ENCODE measurements around the gene CST2. TPM values are rescaled to one million over a fixed set of nuclear protein-coding genes. Genes with fewer than 3 reads are reported as not detected.
"Not testable (repeated sequence)": the region's sequence is repeated elsewhere in the genome, so short reads cannot be mapped to it uniquely, and the experiment has no call there.

The CST2 gene
- total RNA-seq, 1 donor from 2014 or later, result not detected

DNA sequence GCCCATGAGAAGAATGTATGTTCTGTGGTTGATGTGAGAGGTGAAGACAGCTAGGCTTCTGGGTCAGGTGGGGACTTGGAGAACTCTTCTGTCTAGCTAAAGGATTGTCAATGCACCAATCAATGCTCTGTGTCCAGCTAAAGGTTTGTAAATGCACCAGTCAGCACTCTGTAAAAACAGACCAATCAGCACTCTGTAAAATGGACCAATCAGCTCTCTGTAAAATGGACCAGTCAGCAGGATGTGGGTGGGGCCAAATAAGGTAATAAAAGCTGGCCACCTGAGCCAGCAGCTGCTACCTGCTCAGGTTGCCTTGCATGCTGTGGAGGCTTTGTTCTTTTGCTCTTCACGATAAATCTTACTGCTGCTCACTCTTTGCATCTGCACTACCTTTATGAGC lies 15.0 kb downstream of the CST2 start:
- not testable (repeated sequence) for H3K27me3 ChIP-seq (ENCODE audit: control insufficient read depth in 3 of 3, insufficient read depth in 3 of 3, low read length in 3 of 3); H3K4me1 ChIP-seq (ENCODE audit: control insufficient read depth in 3 of 3, insufficient read depth in 3 of 3, low read length in 3 of 3); H3K4me3 ChIP-seq (ENCODE audit: low read length in 3 of 3); H3K27ac ChIP-seq (ENCODE audit: low read depth, low read length); H3K9ac ChIP-seq (ENCODE audit: low read depth in 1 of 3, low read length in 3 of 3); H3K9me3 ChIP-seq (ENCODE audit: control insufficient read depth in 3 of 3, low read length in 3 of 3); H3K36me3 ChIP-seq (ENCODE audit: control insufficient read depth in 3 of 3, insufficient read depth in 3 of 3, low read length in 3 of 3)

DNA sequence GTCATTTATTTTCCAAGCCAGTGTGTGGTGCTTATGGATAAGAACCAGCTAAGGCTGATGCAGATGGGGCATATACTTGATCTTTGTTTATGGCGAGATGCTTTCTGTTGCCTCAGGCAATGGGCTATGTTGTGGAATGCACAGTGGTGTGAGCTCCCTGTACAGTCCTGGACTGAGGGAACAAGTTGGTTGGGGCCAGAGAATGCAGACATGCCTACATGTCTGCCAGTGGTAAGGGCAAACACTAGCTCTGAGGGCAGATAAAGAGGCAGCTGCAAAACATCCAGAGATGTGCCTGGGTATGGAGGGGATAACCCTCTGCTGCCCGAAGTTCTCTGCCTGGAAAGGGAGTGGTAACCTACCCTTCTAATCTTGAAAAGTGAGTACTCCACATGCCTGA lies 16.2 kb downstream of the CST2 start:
- not testable (repeated sequence) for H3K27me3 ChIP-seq (ENCODE audit: control insufficient read depth in 3 of 3, insufficient read depth in 3 of 3, low read length in 3 of 3); H3K9ac ChIP-seq (ENCODE audit: low read depth in 1 of 3, low read length in 3 of 3); H3K9me3 ChIP-seq (ENCODE audit: control insufficient read depth in 3 of 3, low read length in 3 of 3); H3K4me3 ChIP-seq (ENCODE audit: low read length in 3 of 3); H3K27ac ChIP-seq (ENCODE audit: low read depth, low read length); H3K36me3 ChIP-seq (ENCODE audit: control insufficient read depth in 3 of 3, insufficient read depth in 3 of 3, low read length in 3 of 3); H3K4me1 ChIP-seq (ENCODE audit: control insufficient read depth in 3 of 3, insufficient read depth in 3 of 3, low read length in 3 of 3)

DNA sequence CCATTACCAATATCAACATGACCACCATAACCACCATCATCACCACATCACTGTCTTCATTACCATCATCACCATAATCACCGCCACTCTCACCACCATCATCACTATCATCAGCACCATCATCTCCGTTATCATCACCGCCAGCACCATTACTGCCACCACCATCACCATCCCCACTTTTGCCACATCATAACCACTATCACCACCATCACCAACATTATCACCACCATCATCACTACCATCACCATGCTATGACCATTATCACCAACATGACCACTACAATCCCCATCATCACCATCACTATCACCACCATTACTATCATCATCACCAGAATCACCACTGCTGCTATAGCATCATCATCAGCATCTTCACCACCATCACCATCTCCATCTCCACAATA lies 25.7 kb downstream of the CST2 start:
- Histone ChIP-seq H3K4me3 (ENCODE audit: low read length in 3 of 3) (no peak overlapping the region), H3K27ac (ENCODE audit: low read depth, low read length) (no peak overlapping the region), H3K4me1 (ENCODE audit: control insufficient read depth in 3 of 3, insufficient read depth in 3 of 3, low read length in 3 of 3) (no peaks in the 10 kb centered on the region), H3K9me3 (ENCODE audit: control insufficient read depth in 3 of 3, low read length in 3 of 3) (no peaks in the 10 kb centered on the region), H3K36me3 (ENCODE audit: control insufficient read depth in 3 of 3, insufficient read depth in 3 of 3, low read length in 3 of 3) (no peaks in the 10 kb centered on the region), H3K9ac (ENCODE audit: low read depth in 1 of 3, low read length in 3 of 3) (no peak overlapping the region), H3K27me3 (ENCODE audit: control insufficient read depth in 3 of 3, insufficient read depth in 3 of 3, low read length in 3 of 3) (peaks cover 0 to 3% (median 0%) of the 10 kb centered on the region in 3 donors)

DNA sequence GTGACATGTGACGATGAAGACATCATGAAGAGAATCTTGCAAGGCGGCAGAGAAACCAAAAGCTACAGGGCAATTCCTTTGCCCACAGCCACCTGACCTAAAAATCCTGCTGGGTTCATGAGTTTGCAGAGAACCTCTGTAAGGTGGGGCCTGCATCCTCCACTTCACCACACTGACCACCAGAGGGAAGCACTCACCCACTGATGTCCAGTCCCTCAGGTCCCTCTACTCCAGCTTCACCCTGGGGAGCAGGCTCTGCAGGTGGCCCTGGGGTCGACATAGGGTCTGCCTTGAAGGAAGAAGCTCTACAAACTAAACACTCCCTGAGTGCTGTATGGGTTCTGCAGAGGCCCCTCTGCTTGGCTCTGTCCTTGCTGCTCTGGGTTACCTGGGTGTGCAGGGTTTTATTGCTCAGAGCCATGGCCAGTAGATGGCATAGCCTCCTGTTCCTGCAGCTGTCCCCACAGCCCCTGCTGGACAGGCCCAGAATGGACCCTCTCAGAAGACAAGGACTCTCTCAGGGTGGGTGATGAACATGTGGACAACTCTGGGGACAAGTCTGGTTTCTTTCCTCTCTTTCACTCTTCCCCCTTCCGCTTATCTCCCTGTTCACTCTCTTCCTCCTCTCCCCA lies 27.2 kb downstream of the CST2 start:
- not testable (repeated sequence) for H3K9me3 ChIP-seq (ENCODE audit: control insufficient read depth in 3 of 3, low read length in 3 of 3); H3K27ac ChIP-seq (ENCODE audit: low read depth, low read length); H3K9ac ChIP-seq (ENCODE audit: low read depth in 1 of 3, low read length in 3 of 3); H3K27me3 ChIP-seq (ENCODE audit: control insufficient read depth in 3 of 3, insufficient read depth in 3 of 3, low read length in 3 of 3); H3K4me1 ChIP-seq (ENCODE audit: control insufficient read depth in 3 of 3, insufficient read depth in 3 of 3, low read length in 3 of 3); H3K4me3 ChIP-seq (ENCODE audit: low read length in 3 of 3); H3K36me3 ChIP-seq (ENCODE audit: control insufficient read depth in 3 of 3, insufficient read depth in 3 of 3, low read length in 3 of 3)

DNA sequence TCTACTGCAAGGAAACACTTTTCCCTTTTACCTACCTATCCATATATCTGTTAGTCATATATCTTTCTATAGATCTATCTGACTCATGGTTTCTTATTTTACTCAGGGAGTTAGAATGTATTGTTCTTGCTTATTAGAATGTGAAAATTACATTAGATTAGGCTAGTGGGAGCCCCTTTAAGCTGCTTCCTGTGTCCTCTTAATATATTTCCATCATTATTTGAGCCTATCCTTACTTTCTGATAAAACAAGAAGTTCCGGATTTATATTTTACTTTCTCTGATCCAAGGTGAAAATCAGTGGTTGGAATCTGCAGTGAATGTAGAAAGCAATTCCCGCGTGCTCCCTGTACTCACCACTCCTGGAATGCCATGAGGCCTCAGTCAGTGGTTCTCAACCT lies 31.0 kb downstream of the CST2 start:
- no peaks in the 10 kb centered on the region for H3K36me3 ChIP-seq (ENCODE audit: control insufficient read depth in 3 of 3, insufficient read depth in 3 of 3, low read length in 3 of 3)
- no peaks in the 10 kb centered on the region for H3K9me3 ChIP-seq (ENCODE audit: control insufficient read depth in 3 of 3, low read length in 3 of 3)
- no peak overlapping the region for H3K9ac ChIP-seq (ENCODE audit: low read depth in 1 of 3, low read length in 3 of 3)
- H3K27me3 ChIP-seq (ENCODE audit: control insufficient read depth in 3 of 3, insufficient read depth in 3 of 3, low read length in 3 of 3), result peaks cover 0 to 3% (median 0%) of the 10 kb centered on the region in 3 donors
- no peak overlapping the region for H3K4me3 ChIP-seq (ENCODE audit: low read length in 3 of 3)
- H3K4me1 ChIP-seq (ENCODE audit: control insufficient read depth in 3 of 3, insufficient read depth in 3 of 3, low read length in 3 of 3), result no peaks in the 10 kb centered on the region
- no peak overlapping the region for H3K27ac ChIP-seq (ENCODE audit: low read depth, low read length)

DNA sequence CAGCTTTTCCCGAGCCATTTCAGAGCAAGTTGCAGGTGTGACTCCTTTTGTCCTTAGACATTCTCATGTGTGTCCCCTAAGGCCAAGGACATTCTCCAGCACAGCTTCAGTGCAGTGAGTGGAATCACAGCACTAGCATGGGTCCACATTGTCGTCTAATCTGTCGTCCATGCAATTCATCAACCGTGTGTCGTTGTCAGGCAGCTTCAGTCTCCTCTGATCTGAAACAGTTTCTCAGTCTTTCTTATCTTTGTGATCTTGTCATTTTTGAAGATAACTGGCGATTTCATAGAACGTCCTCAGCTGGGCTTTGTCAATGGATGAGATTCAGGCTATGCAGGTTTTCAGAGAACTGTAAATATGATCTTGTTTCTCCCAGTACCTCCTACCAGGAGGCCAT lies 31.7 kb downstream of the CST2 start:
- no peaks in the 10 kb centered on the region for H3K4me1 ChIP-seq (ENCODE audit: control insufficient read depth in 3 of 3, insufficient read depth in 3 of 3, low read length in 3 of 3)
- H3K27ac ChIP-seq (ENCODE audit: low read depth, low read length), result no peak overlapping the region
- no peaks in the 10 kb centered on the region for H3K9me3 ChIP-seq (ENCODE audit: control insufficient read depth in 3 of 3, low read length in 3 of 3)
- no peak overlapping the region for H3K4me3 ChIP-seq (ENCODE audit: low read length in 3 of 3)
- H3K27me3 ChIP-seq (ENCODE audit: control insufficient read depth in 3 of 3, insufficient read depth in 3 of 3, low read length in 3 of 3), result peaks cover 0 to 3% (median 0%) of the 10 kb centered on the region in 3 donors
- no peak overlapping the region for H3K9ac ChIP-seq (ENCODE audit: low read depth in 1 of 3, low read length in 3 of 3)
- H3K36me3 ChIP-seq (ENCODE audit: control insufficient read depth in 3 of 3, insufficient read depth in 3 of 3, low read length in 3 of 3), result no peaks in the 10 kb centered on the region

DNA sequence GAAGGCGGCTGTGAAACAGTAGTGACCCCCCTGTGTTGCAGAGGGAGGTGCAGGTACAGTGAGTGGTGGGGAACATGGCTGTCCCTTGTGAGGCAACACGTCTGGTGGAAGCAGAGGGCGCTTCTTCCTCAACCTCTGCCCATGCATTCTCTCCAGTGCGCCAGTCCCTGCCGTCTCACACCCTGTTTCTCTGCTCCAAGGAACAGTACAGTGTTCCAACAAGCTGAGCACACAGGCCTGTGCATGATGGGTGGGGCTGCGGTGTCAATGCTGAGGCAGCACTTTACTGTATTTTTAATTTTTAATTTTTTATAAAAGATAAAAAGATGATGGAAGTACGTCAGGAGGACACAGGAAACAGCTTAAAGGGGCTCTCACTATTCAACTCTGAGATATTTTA lies 32.5 kb downstream of the CST2 start:
- Histone ChIP-seq H3K27me3 (ENCODE audit: control insufficient read depth in 3 of 3, insufficient read depth in 3 of 3, low read length in 3 of 3) (peaks cover 0 to 3% (median 0%) of the 10 kb centered on the region in 3 donors), H3K27ac (ENCODE audit: low read depth, low read length) (no peak overlapping the region), H3K9me3 (ENCODE audit: control insufficient read depth in 3 of 3, low read length in 3 of 3) (no peaks in the 10 kb centered on the region), H3K4me3 (ENCODE audit: low read length in 3 of 3) (no peak overlapping the region), H3K9ac (ENCODE audit: low read depth in 1 of 3, low read length in 3 of 3) (no peak overlapping the region), H3K4me1 (ENCODE audit: control insufficient read depth in 3 of 3, insufficient read depth in 3 of 3, low read length in 3 of 3) (no peaks in the 10 kb centered on the region), H3K36me3 (ENCODE audit: control insufficient read depth in 3 of 3, insufficient read depth in 3 of 3, low read length in 3 of 3) (no peaks in the 10 kb centered on the region)

DNA sequence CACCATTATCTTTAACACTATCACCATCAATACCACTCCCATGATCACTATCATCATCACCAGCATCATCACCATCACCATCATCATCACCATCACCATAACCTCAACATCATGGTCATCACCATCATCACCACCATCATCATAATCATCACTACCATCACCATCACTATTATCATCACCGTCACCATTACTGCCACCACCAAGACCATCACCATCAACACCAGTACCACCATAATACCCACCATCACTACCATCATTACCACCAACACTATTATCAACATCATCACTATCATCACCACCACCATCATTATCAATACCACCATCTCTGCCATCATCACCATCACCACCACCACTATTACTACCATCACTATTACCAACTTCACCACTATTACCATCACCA lies 43.1 kb downstream of the CST2 start:
- no peaks in the 10 kb centered on the region for H3K4me1 ChIP-seq (ENCODE audit: control insufficient read depth in 3 of 3, insufficient read depth in 3 of 3, low read length in 3 of 3)
- H3K9ac ChIP-seq (ENCODE audit: low read depth in 1 of 3, low read length in 3 of 3), result no peak overlapping the region
- no peak overlapping the region for H3K4me3 ChIP-seq (ENCODE audit: low read length in 3 of 3)
- no peak overlapping the region for H3K27ac ChIP-seq (ENCODE audit: low read depth, low read length)
- no peaks in the 10 kb centered on the region for H3K36me3 ChIP-seq (ENCODE audit: control insufficient read depth in 3 of 3, insufficient read depth in 3 of 3, low read length in 3 of 3)
- no peaks in the 10 kb centered on the region for H3K27me3 ChIP-seq (ENCODE audit: control insufficient read depth in 3 of 3, insufficient read depth in 3 of 3, low read length in 3 of 3)
- H3K9me3 ChIP-seq (ENCODE audit: control insufficient read depth in 3 of 3, low read length in 3 of 3), result peaks cover 0 to 3% (median 3%) of the 10 kb centered on the region in 3 donors

DNA sequence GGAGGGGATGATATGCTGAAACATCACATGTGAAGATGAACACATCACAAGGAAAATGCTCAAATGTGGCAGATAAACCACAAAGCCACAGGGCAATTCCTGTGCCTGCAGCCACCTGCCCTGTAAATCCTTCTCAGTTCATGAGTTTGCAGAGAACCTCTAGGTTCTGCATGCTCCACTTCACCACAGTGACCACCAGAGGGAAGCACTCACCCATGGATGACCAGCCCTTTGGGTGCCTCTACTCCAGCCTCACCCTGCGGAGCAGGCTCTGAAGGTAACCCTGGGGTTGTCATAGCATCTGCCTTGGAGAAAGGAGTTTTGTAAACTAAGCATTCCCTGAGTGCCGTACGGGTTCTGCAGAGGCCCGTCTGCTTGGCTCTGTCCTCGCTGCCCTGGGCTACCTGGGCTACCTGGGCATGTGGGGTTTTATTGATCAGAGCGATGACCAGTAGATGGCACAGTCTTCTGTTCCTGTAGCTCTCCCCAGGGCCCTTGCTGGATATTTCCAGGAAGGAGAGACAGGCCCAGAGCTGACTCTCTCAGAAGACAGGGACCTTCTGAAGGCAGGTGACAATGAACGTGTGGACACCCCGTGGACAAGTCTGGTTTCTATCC lies 44.1 kb downstream of the CST2 start:
- Histone ChIP-seq H3K9ac (ENCODE audit: low read depth in 1 of 3, low read length in 3 of 3) (no peak overlapping the region), H3K4me1 (ENCODE audit: control insufficient read depth in 3 of 3, insufficient read depth in 3 of 3, low read length in 3 of 3) (no peaks in the 10 kb centered on the region), H3K36me3 (ENCODE audit: control insufficient read depth in 3 of 3, insufficient read depth in 3 of 3, low read length in 3 of 3) (no peaks in the 10 kb centered on the region), H3K27ac (ENCODE audit: low read depth, low read length) (no peak overlapping the region), H3K4me3 (ENCODE audit: low read length in 3 of 3) (no peak overlapping the region), H3K9me3 (ENCODE audit: control insufficient read depth in 3 of 3, low read length in 3 of 3) (peaks cover 0 to 3% (median 2%) of the 10 kb centered on the region in 3 donors), H3K27me3 (ENCODE audit: control insufficient read depth in 3 of 3, insufficient read depth in 3 of 3, low read length in 3 of 3) (no peaks in the 10 kb centered on the region)

DNA sequence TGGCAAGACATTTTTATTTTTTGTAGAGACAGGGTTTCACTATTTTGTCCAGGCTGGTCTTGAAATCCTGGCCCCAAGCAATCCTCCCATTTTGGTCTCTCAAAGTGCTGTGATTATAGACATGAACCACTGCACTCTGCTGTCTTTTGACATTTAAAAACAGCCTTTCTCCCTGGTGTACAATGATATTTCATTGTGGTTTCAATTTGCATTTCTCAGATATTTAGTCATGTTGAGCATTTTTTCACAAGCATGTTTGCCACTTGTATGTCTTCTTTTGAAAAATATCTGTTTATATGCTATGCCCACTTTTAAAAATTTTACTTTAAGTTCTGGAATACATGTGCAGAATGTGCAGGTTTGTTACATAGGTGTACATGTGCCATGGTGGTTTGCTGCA lies 47.9 kb downstream of the CST2 start:
- not testable (repeated sequence) for H3K4me3 ChIP-seq (ENCODE audit: low read length in 3 of 3); H3K9ac ChIP-seq (ENCODE audit: low read depth in 1 of 3, low read length in 3 of 3); H3K27me3 ChIP-seq (ENCODE audit: control insufficient read depth in 3 of 3, insufficient read depth in 3 of 3, low read length in 3 of 3); H3K27ac ChIP-seq (ENCODE audit: low read depth, low read length); H3K36me3 ChIP-seq (ENCODE audit: control insufficient read depth in 3 of 3, insufficient read depth in 3 of 3, low read length in 3 of 3); H3K4me1 ChIP-seq (ENCODE audit: control insufficient read depth in 3 of 3, insufficient read depth in 3 of 3, low read length in 3 of 3); H3K9me3 ChIP-seq (ENCODE audit: control insufficient read depth in 3 of 3, low read length in 3 of 3)
